ENCODE data around the gene LDLR. TPM values are rescaled to one million over a fixed set of nuclear protein-coding genes. Genes with fewer than 3 reads are reported as not detected.

The LDLR gene
- total RNA-seq, 1 donor from 2014 or later, result 158 TPM

GRCh38 chr19:11151181-11151580, 61.9 kb downstream of the LDLR start:
- no peaks in the 10 kb centered on the region for H3K9me3 Mint-ChIP-seq (ENCODE audit: unreplicated experiment)
- H3K27me3 Mint-ChIP-seq (ENCODE audit: unreplicated experiment), result peaks cover 7% of the 10 kb centered on the region
- TF ChIP-seq CTCF (IDR thresholded peaks at IDR 0.05; ENCODE audit: unreplicated experiment), result no peak
- H3K4me3 Mint-ChIP-seq (ENCODE audit: unreplicated experiment), result no peak overlapping the region
- no peak for DNase-seq (ENCODE audit: low spot score)
- peaks cover 6% of the 10 kb centered on the region for H3K36me3 Mint-ChIP-seq (ENCODE audit: low read depth, unreplicated experiment)
- H3K27ac Mint-ChIP-seq (ENCODE audit: unreplicated experiment), result no peak overlapping the region
- peaks cover 9% of the 10 kb centered on the region for H3K4me1 Mint-ChIP-seq (ENCODE audit: unreplicated experiment)

DNA sequence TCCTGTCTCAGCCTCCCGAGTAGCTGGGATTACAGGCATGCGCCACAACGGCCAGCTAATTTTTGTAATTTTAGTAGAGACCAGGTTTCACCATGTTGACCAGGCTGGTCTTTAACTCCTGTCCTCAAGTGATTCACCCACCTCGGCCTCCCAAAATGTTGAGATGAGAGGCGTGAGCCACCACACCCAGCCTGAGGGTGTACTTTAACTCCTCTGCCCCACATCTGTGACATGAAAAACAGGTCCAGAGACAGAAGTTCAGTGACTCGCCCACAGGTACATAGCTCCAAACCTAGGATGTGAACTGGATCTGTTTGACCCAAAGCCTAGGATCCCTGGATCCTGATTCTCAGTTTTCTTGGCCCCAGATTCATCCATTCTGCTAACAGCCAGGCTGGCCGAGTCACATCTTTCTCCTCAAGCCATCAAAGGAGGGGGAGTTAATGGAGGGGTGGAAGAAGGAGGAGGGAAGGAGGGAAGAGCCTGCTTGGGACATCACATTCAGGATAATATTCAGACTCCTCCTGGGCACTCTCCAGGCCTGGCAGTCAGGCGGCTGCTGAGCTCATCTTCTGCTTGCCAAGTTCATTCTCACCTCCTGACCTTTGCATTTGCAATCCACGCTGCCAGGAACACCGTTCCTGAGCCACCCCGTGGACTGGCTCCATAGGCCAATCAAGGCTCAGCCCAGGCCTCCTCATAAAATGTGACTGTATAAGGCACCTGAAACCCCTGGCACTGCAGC, 63.2 kb downstream of the LDLR start:
- Mint-ChIP-seq H3K4me3 (ENCODE audit: unreplicated experiment) (no peak overlapping the region), H3K27ac (ENCODE audit: unreplicated experiment) (no peak overlapping the region), H3K4me1 (ENCODE audit: unreplicated experiment) (peaks cover 9% of the 10 kb centered on the region), H3K36me3 (ENCODE audit: low read depth, unreplicated experiment) (peaks cover 6% of the 10 kb centered on the region), H3K9me3 (ENCODE audit: unreplicated experiment) (no peaks in the 10 kb centered on the region), H3K27me3 (ENCODE audit: unreplicated experiment) (peaks cover 7% of the 10 kb centered on the region)
- DNase-seq (ENCODE audit: low spot score), result no peak
- TF ChIP-seq CTCF (IDR thresholded peaks at IDR 0.05; ENCODE audit: unreplicated experiment), result no peak

DNA sequence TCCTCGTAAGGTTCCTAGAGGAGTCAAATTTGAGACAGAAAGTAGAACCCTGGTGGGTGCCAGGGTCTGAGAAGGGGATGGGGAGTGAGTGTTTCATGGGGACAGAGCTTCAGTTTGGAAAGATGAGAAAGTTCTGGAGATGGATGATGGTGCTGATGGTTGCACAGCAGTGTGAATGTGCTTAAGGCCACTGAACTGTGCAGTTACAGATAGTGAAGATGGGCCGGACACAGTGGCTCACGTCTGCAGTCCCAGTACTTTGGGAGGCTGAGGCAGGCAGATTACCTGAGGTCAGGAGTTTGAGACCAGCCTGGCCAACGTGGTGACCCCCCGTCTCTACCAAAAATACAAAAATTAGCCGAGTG, 65.4 kb downstream of the LDLR start:
- Mint-ChIP-seq H3K27me3 (ENCODE audit: unreplicated experiment) (peaks cover 9% of the 10 kb centered on the region), H3K4me3 (ENCODE audit: unreplicated experiment) (peak overlapping the region; percentile 88), H3K9me3 (ENCODE audit: unreplicated experiment) (no peaks in the 10 kb centered on the region), H3K27ac (ENCODE audit: unreplicated experiment) (peak overlapping the region; percentile 49), H3K36me3 (ENCODE audit: low read depth, unreplicated experiment) (peaks cover 6% of the 10 kb centered on the region), H3K4me1 (ENCODE audit: unreplicated experiment) (peaks cover 12% of the 10 kb centered on the region)
- no peak for DNase-seq (ENCODE audit: low spot score)
- TF ChIP-seq CTCF (IDR thresholded peaks at IDR 0.05; ENCODE audit: unreplicated experiment), result no peak

DNA sequence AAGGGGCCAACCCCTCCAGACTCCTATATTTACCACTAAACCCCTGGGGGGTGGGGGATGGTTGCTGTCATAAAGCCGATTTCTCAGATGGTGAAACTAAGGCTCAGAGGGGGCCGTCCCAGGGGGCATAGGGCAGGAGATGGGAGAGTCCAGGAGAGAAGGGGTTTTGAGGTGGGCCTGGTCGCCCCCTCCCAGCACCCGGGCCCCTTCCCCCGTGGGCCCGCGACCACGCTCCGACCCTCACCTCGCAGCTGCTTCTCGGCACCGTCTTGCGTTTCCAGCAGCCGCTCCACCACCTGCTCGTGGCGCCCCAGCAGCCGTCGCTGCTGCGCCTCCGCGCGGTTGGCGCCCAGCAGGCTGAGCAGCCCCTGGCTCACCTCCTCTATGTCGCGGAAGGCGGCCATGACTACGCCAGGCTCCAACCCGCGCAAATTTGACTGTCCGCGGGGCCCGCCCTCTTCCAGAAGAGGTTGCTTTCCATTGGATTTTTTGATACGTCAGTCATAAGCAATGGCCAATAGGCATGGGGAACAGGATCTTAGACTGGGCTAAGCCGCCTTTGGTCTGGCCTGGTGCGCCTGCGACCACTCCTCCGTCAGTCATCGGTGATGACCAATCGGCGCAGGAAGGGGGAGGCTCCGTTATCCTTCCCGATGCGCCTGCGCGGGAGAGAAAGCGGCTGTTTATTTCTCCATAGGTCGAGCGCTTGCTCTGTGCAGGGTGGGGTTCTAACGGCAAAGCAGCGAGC, 66.3 kb downstream of the LDLR start, which contains the start of gene SPC24:
Gene SPC24, minus strand, starts transcription at position 410 of the 748 bp plus-strand sequence. Its CDS starts 6 bp downstream, at position 404.
- peaks cover 9% of the 10 kb centered on the region for H3K27me3 Mint-ChIP-seq (ENCODE audit: unreplicated experiment)

More for the DNA sequence above, 66.3 kb downstream of the LDLR start, which contains the start of gene SPC24:
- peak; percentile 92 for DNase-seq (ENCODE audit: low spot score)
- no peak for TF ChIP-seq CTCF (IDR thresholded peaks at IDR 0.05; ENCODE audit: unreplicated experiment)
- Mint-ChIP-seq H3K4me3 (ENCODE audit: unreplicated experiment) (peak within 1 kb of the TSS; percentile 88), H3K36me3 (ENCODE audit: low read depth, unreplicated experiment) (peaks cover 6% of the 10 kb centered on the region), H3K4me1 (ENCODE audit: unreplicated experiment) (peaks cover 15% of the 10 kb centered on the region), H3K27ac (ENCODE audit: unreplicated experiment) (peak within 1 kb of the TSS; percentile 49), H3K9me3 (ENCODE audit: unreplicated experiment) (no peaks in the 10 kb centered on the region)
